BLaER1 treated with 17β-estradiol and CSF1 and Interleukin-3, amounts not matched to agents 10 nM and 100 nM (cell line): ENCODE measurements around the gene SMTNL2.

Experiments used
- H3K27ac ChIP-seq, 11 experiments: shearing (Covaris generic); formaldehyde crosslinking; 2 replicates each; pipeline ENCODE4 v1.8.1; 2022
- H3K27me3 ChIP-seq, 11 experiments: shearing (Covaris generic); formaldehyde crosslinking; 2 replicates each; pipeline ENCODE4 v1.8.1; 2022
- H3K36me3 ChIP-seq, 11 experiments: shearing (Covaris generic); formaldehyde crosslinking; 2 replicates each; pipeline ENCODE4 v1.8.1; 2022
- H3K4me1 ChIP-seq, 10 experiments: shearing (Covaris generic); formaldehyde crosslinking; 2 replicates each; pipeline ENCODE4 v1.8.1; 2022
- H3K4me2 ChIP-seq, 11 experiments: shearing (Covaris generic); formaldehyde crosslinking; 2 replicates each; pipeline ENCODE4 v1.8.1; 2022
- H3K4me3 ChIP-seq, 10 experiments: shearing (Covaris generic); formaldehyde crosslinking; 2 replicates each; pipeline ENCODE4 v1.8.1; 2022
- H3K9ac ChIP-seq, 11 experiments: shearing (Covaris generic); formaldehyde crosslinking; 2 replicates each; pipeline ENCODE4 v1.8.1; 2022
- H3K9me3 ChIP-seq, 11 experiments: shearing (Covaris generic); formaldehyde crosslinking; replicated peaks in 1 of 11; 2 replicates each; pipeline ENCODE4 v1.8.1; 2022
- H4K20me1 ChIP-seq, 11 experiments: shearing (Covaris generic); formaldehyde crosslinking; 2 replicates each; pipeline ENCODE4 v1.8.1; 2022
- Cebpa-rat ChIP-seq, 11 experiments: shearing (Covaris generic); IDR thresholded peaks; 2 replicates each; pipeline ENCODE4 v1.8.1; 2022

The SMTNL2 gene

DNA sequence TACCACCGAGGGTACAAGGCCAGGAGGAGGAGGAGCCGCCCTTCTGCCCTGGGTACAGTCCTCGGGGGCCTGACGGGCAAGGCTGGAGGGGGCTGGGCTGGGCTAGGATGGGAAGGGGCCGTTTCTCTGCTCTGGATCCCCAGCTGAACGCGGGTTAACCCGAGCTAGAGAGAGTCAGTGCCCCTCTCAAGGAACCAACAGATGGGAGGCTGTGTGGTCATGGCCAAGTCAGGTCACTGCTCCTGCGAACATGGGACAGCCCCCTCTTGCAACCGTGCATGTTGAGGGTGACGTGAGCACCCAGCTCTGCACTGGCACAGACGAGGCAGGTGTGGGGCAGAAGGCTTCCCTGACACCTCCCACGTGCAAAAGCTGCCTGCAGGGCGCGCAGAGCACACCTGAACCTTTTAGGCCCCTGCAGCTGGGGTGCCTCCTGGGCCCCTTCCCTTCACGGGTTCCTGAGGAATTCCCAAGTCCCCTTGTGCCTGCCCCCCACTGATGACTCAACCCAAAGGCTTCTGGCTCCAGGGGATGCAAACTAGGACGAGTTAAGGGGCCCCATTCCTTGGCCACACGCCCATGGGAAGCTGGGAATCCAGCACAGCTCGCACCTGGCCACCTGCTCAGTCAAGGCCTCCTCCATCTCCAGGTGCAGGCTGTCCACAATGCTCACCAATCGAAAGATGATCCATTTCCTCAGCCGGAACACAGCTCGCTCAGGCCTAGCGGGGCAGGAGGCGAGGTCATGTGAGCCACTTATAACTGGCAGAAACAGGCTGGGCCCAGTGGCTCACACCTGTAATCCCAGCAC lies 35.4 kb upstream of the SMTNL2 start:
- H4K20me1 ChIP-seq: peaks cover 0 to 95% (median 75%) of the 10 kb centered on the region in 11 experiments; a peak in 18 of 22 replicates
- TF ChIP-seq Cebpa-rat (IDR thresholded peaks at IDR 0.05): no peak
- H3K9ac ChIP-seq: no peak overlapping the region
- H3K9me3 ChIP-seq: no peaks in the 10 kb centered on the region
- no peak overlapping the region for H3K27ac ChIP-seq
- H3K27me3 ChIP-seq: no peaks in the 10 kb centered on the region
- peaks cover 7 to 12% (median 9%) of the 10 kb centered on the region in 10 experiments for H3K4me1 ChIP-seq
- H3K4me2 ChIP-seq: no peak overlapping the region
- no peak overlapping the region for H3K4me3 ChIP-seq
- peaks cover 81 to 96% (median 95%) of the 10 kb centered on the region in 11 experiments for H3K36me3 ChIP-seq

DNA sequence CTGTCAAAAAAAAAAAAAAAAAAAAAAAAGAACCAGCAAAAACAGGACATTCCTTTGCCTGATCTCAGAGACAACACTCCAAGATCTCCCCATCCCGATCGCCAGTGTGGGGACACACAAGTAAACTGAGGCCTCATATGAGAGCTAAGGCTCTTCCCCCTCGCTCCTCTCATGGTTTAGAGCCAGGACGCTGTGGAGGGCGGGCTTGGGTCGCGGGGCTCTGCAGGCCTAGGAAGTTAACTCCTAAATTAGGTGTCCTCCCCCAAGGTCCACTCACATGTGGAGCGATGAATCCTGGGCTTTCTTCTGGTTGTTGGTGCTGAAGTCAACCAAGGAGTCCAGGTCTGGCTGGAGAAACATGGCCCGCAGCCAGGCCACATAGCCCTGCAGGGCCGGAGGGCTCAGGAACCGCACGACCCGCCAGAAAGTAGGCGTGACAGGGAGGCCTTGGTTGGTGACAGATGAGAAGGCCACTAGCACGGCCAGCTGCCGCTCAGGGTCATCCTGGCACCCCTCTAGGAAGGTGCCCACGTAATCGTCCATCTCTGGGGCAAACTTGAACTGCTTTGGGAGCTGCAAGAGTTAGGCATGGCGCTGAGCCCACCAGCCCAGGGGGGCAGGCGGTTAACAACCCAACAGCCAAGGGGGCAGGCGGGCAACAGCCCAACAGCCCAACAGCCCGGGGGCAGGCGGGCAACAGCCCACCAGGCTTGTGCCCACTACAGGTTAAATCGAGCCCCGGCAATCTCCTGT lies 34.4 kb upstream of the SMTNL2 start:
- H4K20me1 ChIP-seq: peaks cover 0 to 99% (median 75%) of the 10 kb centered on the region in 11 experiments; a peak in 18 of 22 replicates
- TF ChIP-seq Cebpa-rat (IDR thresholded peaks at IDR 0.05): no peak
- H3K9ac ChIP-seq: peak overlapping the region in 1 of 11 experiments; percentile 8; a peak in 1 of 22 replicates
- no peak overlapping the region for H3K4me3 ChIP-seq
- peaks cover 12 to 16% (median 15%) of the 10 kb centered on the region in 10 experiments for H3K4me1 ChIP-seq
- no peak overlapping the region for H3K27ac ChIP-seq
- no peak overlapping the region for H3K4me2 ChIP-seq
- H3K27me3 ChIP-seq: no peaks in the 10 kb centered on the region
- H3K36me3 ChIP-seq: peaks cover 80 to 94% (median 91%) of the 10 kb centered on the region in 11 experiments
- H3K9me3 ChIP-seq: no peaks in the 10 kb centered on the region

DNA sequence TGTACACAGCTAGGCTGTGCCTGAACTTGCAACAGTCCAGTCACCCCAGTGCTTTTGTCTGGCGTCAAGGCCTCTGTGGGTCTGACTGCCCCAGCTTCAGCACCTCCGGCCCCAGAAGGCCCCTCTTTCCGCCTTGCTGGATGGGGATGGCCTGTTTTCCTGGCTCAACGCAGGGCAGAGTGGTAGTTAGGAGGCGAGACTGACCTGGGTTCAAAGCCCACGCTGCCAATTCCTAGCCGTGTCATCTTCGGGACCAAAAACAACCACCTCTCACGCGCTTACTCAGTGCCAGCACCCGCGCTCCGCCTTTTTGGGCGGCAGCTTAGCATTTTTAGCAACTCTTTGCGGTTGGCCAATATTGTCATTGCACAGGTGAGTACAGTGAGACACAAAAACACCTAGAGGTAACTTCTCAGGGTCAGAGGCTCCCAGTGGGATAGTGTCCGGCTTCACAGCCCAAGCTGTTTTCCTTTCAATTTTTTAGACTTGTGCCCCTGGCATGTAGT lies 33.7 kb upstream of the SMTNL2 start:
- H3K36me3 ChIP-seq: peaks cover 74 to 87% (median 85%) of the 10 kb centered on the region in 11 experiments
- H3K4me3 ChIP-seq: no peak overlapping the region
- no peaks in the 10 kb centered on the region for H3K9me3 ChIP-seq
- peaks cover 12 to 17% (median 17%) of the 10 kb centered on the region in 10 experiments for H3K4me1 ChIP-seq
- no peak overlapping the region for H3K27ac ChIP-seq
- H3K27me3 ChIP-seq: no peaks in the 10 kb centered on the region
- no peak for TF ChIP-seq Cebpa-rat (IDR thresholded peaks at IDR 0.05)
- H3K4me2 ChIP-seq: no peak overlapping the region
- H3K9ac ChIP-seq: peak overlapping the region in 1 of 11 experiments; percentile 8; a peak in 2 of 22 replicates
- H4K20me1 ChIP-seq: peaks cover 0 to 93% (median 70%) of the 10 kb centered on the region in 11 experiments; a peak in 18 of 22 replicates

DNA sequence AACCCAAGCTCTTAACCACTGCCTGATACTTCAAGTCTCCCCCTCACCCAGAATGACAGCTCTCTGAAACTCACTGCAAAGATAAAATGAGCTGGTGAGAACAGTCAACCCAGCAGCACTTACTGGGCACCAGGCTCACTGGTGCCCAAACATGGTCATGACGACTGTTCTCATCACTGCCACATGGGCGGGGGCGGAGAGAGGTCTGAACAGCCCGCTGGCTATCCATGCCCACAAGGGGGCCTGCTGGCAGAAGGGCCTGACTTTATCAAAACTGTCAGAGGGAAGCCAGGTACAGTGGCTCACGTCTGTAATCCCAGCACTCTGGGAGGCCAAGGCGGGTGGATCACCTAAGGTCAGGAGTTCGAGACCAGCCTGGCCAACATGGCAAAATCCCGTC lies 33.2 kb upstream of the SMTNL2 start:
- H3K9ac ChIP-seq: no peak overlapping the region
- H3K36me3 ChIP-seq: peaks cover 71 to 82% (median 79%) of the 10 kb centered on the region in 11 experiments
- TF ChIP-seq Cebpa-rat (IDR thresholded peaks at IDR 0.05): no peak
- no peak overlapping the region for H3K4me2 ChIP-seq
- no peak overlapping the region for H3K27ac ChIP-seq
- H4K20me1 ChIP-seq: peaks cover 0 to 87% (median 67%) of the 10 kb centered on the region in 11 experiments; a peak in 18 of 22 replicates
- H3K4me1 ChIP-seq: peaks cover 18 to 23% (median 22%) of the 10 kb centered on the region in 10 experiments
- H3K4me3 ChIP-seq: no peak overlapping the region
- no peaks in the 10 kb centered on the region for H3K27me3 ChIP-seq
- no peaks in the 10 kb centered on the region for H3K9me3 ChIP-seq

DNA sequence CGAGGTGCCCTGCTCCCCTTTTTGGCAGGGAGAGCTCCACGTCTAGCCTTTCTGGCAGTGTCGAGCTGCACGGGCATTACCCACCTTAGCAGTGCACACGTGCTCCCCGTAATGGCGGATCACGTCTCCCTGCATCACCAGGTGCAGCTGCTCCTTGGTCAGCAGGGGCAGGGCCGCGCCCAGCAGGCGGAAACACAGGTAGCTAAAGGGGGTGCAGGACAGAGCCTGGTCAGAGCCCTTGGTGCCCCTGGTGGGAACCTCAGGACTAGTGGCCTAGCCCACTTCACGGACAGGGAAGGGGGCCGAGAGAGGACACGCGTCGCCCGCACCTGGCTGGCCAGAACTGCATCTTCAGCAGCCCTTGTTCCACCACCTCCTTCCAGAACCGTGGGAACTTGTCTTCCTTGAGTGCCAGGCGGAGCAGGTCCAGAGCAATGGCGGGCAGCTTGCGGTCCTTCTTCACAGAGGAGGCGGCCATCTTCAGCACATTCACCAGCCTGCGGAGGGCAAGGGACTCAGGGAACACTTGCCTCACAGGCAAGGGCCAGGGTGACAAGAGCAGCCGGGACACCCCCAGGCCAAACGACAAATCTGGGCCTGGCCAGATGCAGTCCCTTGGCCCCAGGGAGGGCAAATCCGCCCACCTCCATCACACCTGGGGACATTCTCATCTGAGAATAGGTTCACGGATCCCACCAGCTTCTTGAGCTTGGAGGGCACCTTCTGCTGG lies 32.4 kb upstream of the SMTNL2 start:
- Histone ChIP-seq H3K4me3 (no peak overlapping the region), H3K4me2 (no peak overlapping the region), H4K20me1 (peaks cover 0 to 79% (median 66%) of the 10 kb centered on the region in 11 experiments; a peak in 18 of 22 replicates), H3K9me3 (no peaks in the 10 kb centered on the region), H3K9ac (no peak overlapping the region), H3K4me1 (peaks cover 24 to 31% (median 28%) of the 10 kb centered on the region in 10 experiments), H3K27ac (no peak overlapping the region), H3K36me3 (peaks cover 63 to 74% (median 71%) of the 10 kb centered on the region in 11 experiments), H3K27me3 (no peaks in the 10 kb centered on the region)
- no peak for TF ChIP-seq Cebpa-rat (IDR thresholded peaks at IDR 0.05)

DNA sequence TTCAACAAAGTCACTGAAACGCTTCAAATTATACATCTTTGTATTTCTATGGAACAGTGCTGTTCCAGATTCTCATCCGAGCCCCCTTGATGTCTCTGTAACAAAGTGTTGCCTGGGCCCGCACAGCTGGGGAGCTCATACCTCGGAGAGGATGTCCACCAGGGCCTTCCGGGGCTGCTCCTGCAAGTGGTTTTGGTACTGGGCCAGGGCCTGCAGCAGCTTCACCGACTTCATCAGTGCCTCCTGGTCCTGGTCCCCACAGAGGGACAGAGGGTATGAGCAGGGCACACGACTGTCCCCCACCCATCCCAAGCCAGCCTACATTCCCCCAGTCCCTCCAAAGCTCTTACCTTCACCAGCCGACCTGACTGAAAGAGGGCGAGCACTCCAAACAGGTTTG lies 30.7 kb upstream of the SMTNL2 start:
- Histone ChIP-seq H3K4me2 (peak overlapping the region; percentile 90 to 98 (median 95)), H3K4me1 (peaks cover 24 to 31% (median 28%) of the 10 kb centered on the region in 10 experiments), H3K9ac (peak overlapping the region; percentile 77 to 92 (median 87)), H3K4me3 (peak overlapping the region; percentile 78 to 97 (median 92)), H3K36me3 (peaks cover 45 to 57% (median 54%) of the 10 kb centered on the region in 11 experiments), H3K27ac (peak overlapping the region in 3 of 11 experiments; percentile 85 to 89 (median 87); a peak in 6 of 22 replicates), H3K27me3 (no peaks in the 10 kb centered on the region), H4K20me1 (peaks cover 0 to 62% (median 49%) of the 10 kb centered on the region in 11 experiments; a peak in 18 of 22 replicates), H3K9me3 (no peaks in the 10 kb centered on the region)
- TF ChIP-seq Cebpa-rat (IDR thresholded peaks at IDR 0.05): no peak

DNA sequence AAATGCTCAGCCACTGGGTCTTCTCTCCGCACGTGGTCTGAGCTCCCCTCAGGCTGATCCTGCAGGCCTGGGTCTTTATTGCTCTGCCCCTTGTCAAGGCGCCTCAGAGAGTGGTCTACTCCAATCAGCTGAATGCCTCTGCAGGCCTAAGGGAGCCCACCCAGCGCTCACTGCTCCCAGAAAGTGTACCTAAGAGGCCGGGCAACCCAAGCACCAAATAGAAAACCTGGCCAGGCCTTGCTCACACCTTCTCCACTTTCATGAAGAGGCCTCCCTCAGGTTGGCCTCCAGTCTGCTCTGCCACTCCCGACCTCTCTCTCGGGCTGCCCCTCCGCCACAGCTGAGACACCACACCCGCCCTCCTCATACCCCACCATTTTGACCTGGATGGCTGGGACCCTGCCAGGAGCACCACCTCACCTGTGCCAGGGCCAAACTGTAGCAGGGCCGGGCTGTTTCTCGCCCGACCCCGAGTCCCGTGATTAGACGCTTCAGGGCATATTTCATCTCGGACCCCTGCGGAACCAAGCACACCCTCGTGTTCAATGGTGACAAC lies 29.8 kb upstream of the SMTNL2 start:
- peak overlapping the region; percentile 77 to 92 (median 87) for H3K9ac ChIP-seq

More for the DNA sequence above, 29.8 kb upstream of the SMTNL2 start:
- H3K27ac ChIP-seq: peak overlapping the region in 10 of 11 experiments; percentile 45 to 90 (median 86); a peak in 21 of 22 replicates
- H3K4me1 ChIP-seq: peaks cover 24 to 35% (median 28%) of the 10 kb centered on the region in 10 experiments
- H3K9me3 ChIP-seq: no peaks in the 10 kb centered on the region
- H3K27me3 ChIP-seq: no peaks in the 10 kb centered on the region
- peak overlapping the region; percentile 90 to 98 (median 95) for H3K4me2 ChIP-seq
- H4K20me1 ChIP-seq: peaks cover 0 to 53% (median 41%) of the 10 kb centered on the region in 11 experiments; a peak in 18 of 22 replicates
- H3K4me3 ChIP-seq: peak overlapping the region; percentile 78 to 97 (median 92)
- H3K36me3 ChIP-seq: peaks cover 37 to 48% (median 46%) of the 10 kb centered on the region in 11 experiments
- TF ChIP-seq Cebpa-rat (IDR thresholded peaks at IDR 0.05): no peak
